ENCODE data around the gene KCNN4. TPM values are rescaled to one million over a fixed set of nuclear protein-coding genes. Genes with fewer than 3 reads are reported as not detected.
"Not testable (repeated sequence)": the region's sequence is repeated elsewhere in the genome, so short reads cannot be mapped to it uniquely, and the experiment has no call there.

Gene KCNN4
- 0.19 TPM for total RNA-seq
- long read RNA-seq, result 0 reads

- ATAC-seq (ENCODE audit: poor library complexity) (no peak), DNase-seq (no peak)
- intact Hi-C loops (cut with DNase I), result no loop called here
These were observed at the start of gene KCNN4 for GRCh38 chr19:43780706-43781525. TSS of gene KCNN4 (minus strand) at chr19:43780973. CDS start at chr19:43780861, 112 bp downstream.

- intact Hi-C loops (cut with DNase I), result no loop called here
- ATAC-seq (ENCODE audit: poor library complexity), result peak; percentile 100
- peak; percentile 94 for DNase-seq
These were observed 46.3 kb upstream of the KCNN4 start, which contains the start of gene ZNF283 for GRCh38 chr19:43826787-43827754. TSS of gene ZNF283 (plus strand) at chr19:43827321. CDS start at chr19:43833505, 6,184 bp downstream.

GRCh38 chr19:43824572-43824971 is 43.8 kb upstream of the KCNN4 start:
- ATAC-seq (ENCODE audit: poor library complexity); intact Hi-C loops (cut with DNase I); DNase-seq: not testable (repeated sequence)

GRCh38 chr19:43823856-43824255 is 43.1 kb upstream of the KCNN4 start:
- ATAC-seq (ENCODE audit: poor library complexity); intact Hi-C loops (cut with DNase I); DNase-seq: not testable (repeated sequence)

GRCh38 chr19:43820884-43821215 is 40.1 kb upstream of the KCNN4 start:
- ATAC-seq (ENCODE audit: poor library complexity), result no peak
- DNase-seq, result no peak
- intact Hi-C loops (cut with DNase I), result no loop called here

GRCh38 chr19:43820098-43820883 is 39.5 kb upstream of the KCNN4 start:
- DNase-seq, result peak; percentile 61
- ATAC-seq (ENCODE audit: poor library complexity), result peak; percentile 93
- intact Hi-C loops (cut with DNase I), result no loop called here

GRCh38 chr19:43818500-43818899 is 37.7 kb upstream of the KCNN4 start:
- ATAC-seq (ENCODE audit: poor library complexity) (no peak), DNase-seq (no peak)

GRCh38 chr19:43817454-43817853 is 36.7 kb upstream of the KCNN4 start:
- DNase-seq; ATAC-seq (ENCODE audit: poor library complexity): not testable (repeated sequence)
- intact Hi-C loops (cut with DNase I), result loop anchor here (10.0 kb wide), 1 partner anchor 73 kb away; no protein-coding TSS in a partner anchor

More at GRCh38 chr19:43818500-43818899, 37.7 kb upstream of the KCNN4 start:
- intact Hi-C loops (cut with DNase I), result loop anchor here (10.0 kb wide), 1 partner anchor 74 kb away; no protein-coding TSS in a partner anchor

- ATAC-seq (ENCODE audit: poor library complexity) (no peak), DNase-seq (no peak)
- intact Hi-C loops (cut with DNase I), result loop anchor here (10.0 kb wide), 1 partner anchor 70 kb away; no protein-coding TSS in a partner anchor
These were observed 34.0 kb upstream of the KCNN4 start for GRCh38 chr19:43814663-43815352.

- intact Hi-C loops (cut with DNase I), result loop anchor here (10.0 kb wide), 1 partner anchor 68 kb away; no protein-coding TSS in a partner anchor
- no peak for ATAC-seq (ENCODE audit: poor library complexity)
- DNase-seq, result no peak
These were observed 31.9 kb upstream of the KCNN4 start for GRCh38 chr19:43812688-43813087.

GRCh38 chr19:43812259-43812658 is 31.5 kb upstream of the KCNN4 start:
- intact Hi-C loops (cut with DNase I), result loop anchor here (10.0 kb wide), 1 partner anchor 67 kb away; no protein-coding TSS in a partner anchor
- ATAC-seq (ENCODE audit: poor library complexity), result no peak
- DNase-seq, result no peak

- intact Hi-C loops (cut with DNase I), result loop anchor here (10.0 kb wide), 1 partner anchor 67 kb away; no protein-coding TSS in a partner anchor
- DNase-seq (no peak), ATAC-seq (ENCODE audit: poor library complexity) (no peak)
These were observed 31.1 kb upstream of the KCNN4 start for GRCh38 chr19:43811837-43812236.

GRCh38 chr19:43809762-43810696 is 29.3 kb upstream of the KCNN4 start:
- intact Hi-C loops (cut with DNase I), result loop anchor here (10.0 kb wide), 1 partner anchor 65 kb away; no protein-coding TSS in a partner anchor
- no peak for ATAC-seq (ENCODE audit: poor library complexity)
- no peak for DNase-seq

GRCh38 chr19:43807651-43808050 is 26.9 kb upstream of the KCNN4 start:
- intact Hi-C loops (cut with DNase I), result no loop called here
- no peak for ATAC-seq (ENCODE audit: poor library complexity)
- DNase-seq, result no peak

GRCh38 chr19:43806848-43807247 is 26.1 kb upstream of the KCNN4 start:
- intact Hi-C loops (cut with DNase I), result no loop called here

GRCh38 chr19:43806401-43806800 is 25.6 kb upstream of the KCNN4 start:
- DNase-seq; intact Hi-C loops (cut with DNase I); ATAC-seq (ENCODE audit: poor library complexity): not testable (repeated sequence)

More at GRCh38 chr19:43806848-43807247, 26.1 kb upstream of the KCNN4 start:
- DNase-seq (no peak), ATAC-seq (ENCODE audit: poor library complexity) (no peak)

Measured in Right ventricle myocardium superior (tissue), 1 donor.